HEK293 (cell line): ENCODE data around the gene RPL22.

Source experiments
- AEBP2 ChIP-seq: fragments of 450-650 bp; formaldehyde crosslinking; IDR thresholded peaks from 2 replicates; pipeline ENCODE4 v1.5.1; 2016; ENCODE audit warnings: missing biosample characterization, missing genetic modification characterization, borderline replicate concordance
- FEZF1 ChIP-seq: fragments of 450-650 bp; formaldehyde crosslinking; IDR thresholded peaks from 2 replicates; pipeline ENCODE4 v1.5.1; 2016; ENCODE audit warnings: missing biosample characterization, missing genetic modification characterization
- GLI4 ChIP-seq: fragments of 450-650 bp; formaldehyde crosslinking; IDR thresholded peaks from 2 replicates; pipeline ENCODE4 v1.5.1; 2016; ENCODE audit warnings: missing biosample characterization, missing genetic modification characterization
- GLIS1 ChIP-seq: fragments of 450-650 bp; formaldehyde crosslinking; IDR thresholded peaks from 2 replicates; pipeline ENCODE4 v1.5.1; 2016; ENCODE audit warnings: missing biosample characterization, missing genetic modification characterization
- HOXC10 ChIP-seq: sonication (generic); formaldehyde crosslinking; IDR thresholded peaks from 2 replicates; pipeline ENCODE4 v1.8.1; 2023; ENCODE audit warnings: mild to moderate bottlenecking, missing genetic modification reagents
- IKZF3 ChIP-seq: fragments of 450-650 bp; IDR thresholded peaks from 2 replicates; pipeline ENCODE4 v1.5.0; 2018; ENCODE audit warnings: missing biosample characterization, mild to moderate bottlenecking, missing genetic modification characterization, moderate library complexity
- MEIS1 ChIP-seq: sonication (generic); formaldehyde crosslinking; IDR thresholded peaks from 2 replicates; pipeline ENCODE4 v1.8.1; 2022; ENCODE audit warnings: missing genetic modification reagents, mild to moderate bottlenecking, borderline replicate concordance
- MYNN ChIP-seq: fragments of 450-650 bp; formaldehyde crosslinking; IDR thresholded peaks from 2 replicates; pipeline ENCODE4 v1.5.1; 2016; ENCODE audit warnings: missing biosample characterization, missing genetic modification characterization, borderline replicate concordance
- OVOL3 ChIP-seq: fragments of 450-650 bp; formaldehyde crosslinking; IDR thresholded peaks from 2 replicates; pipeline ENCODE4 v1.5.1; 2016; ENCODE audit warnings: missing biosample characterization, missing genetic modification characterization
- PATZ1 ChIP-seq: fragments of 450-650 bp; formaldehyde crosslinking; IDR thresholded peaks from 2 replicates; pipeline ENCODE4 v1.5.1; 2016; ENCODE audit warnings: missing biosample characterization, missing genetic modification characterization
- REPIN1 ChIP-seq: fragments of 450-650 bp; formaldehyde crosslinking; IDR thresholded peaks from 2 replicates; pipeline ENCODE4 v1.5.1; 2017; ENCODE audit warnings: missing biosample characterization, missing genetic modification characterization, low read depth
- SALL2 ChIP-seq: fragments of 450-650 bp; formaldehyde crosslinking; IDR thresholded peaks from 2 replicates; pipeline ENCODE4 v1.5.0; 2017; ENCODE audit warnings: missing biosample characterization, mild to moderate bottlenecking, missing genetic modification characterization, borderline replicate concordance
- SCRT2 ChIP-seq: fragments of 450-650 bp; formaldehyde crosslinking; IDR thresholded peaks from 2 replicates; pipeline ENCODE4 v1.5.1; 2016; ENCODE audit warnings: missing biosample characterization, missing genetic modification characterization
- YY1 ChIP-seq: fragments of 450-650 bp; formaldehyde crosslinking; IDR thresholded peaks from 2 replicates; pipeline ENCODE4 v1.5.1; 2018; ENCODE audit warnings: missing biosample characterization, missing genetic modification characterization
- ZBTB10 ChIP-seq: fragments of 450-650 bp; formaldehyde crosslinking; IDR thresholded peaks from 2 replicates; pipeline ENCODE4 v1.5.1; 2016; ENCODE audit warnings: missing biosample characterization, missing genetic modification characterization
- ZBTB21 ChIP-seq: fragments of 450-650 bp; formaldehyde crosslinking; IDR thresholded peaks from 2 replicates; pipeline ENCODE4 v1.5.1; 2017; ENCODE audit warnings: missing biosample characterization, missing genetic modification characterization
- ZBTB6 ChIP-seq: fragments of 450-650 bp; formaldehyde crosslinking; IDR thresholded peaks from 2 replicates; pipeline ENCODE4 v1.5.1; 2017; ENCODE audit warnings: missing biosample characterization, missing genetic modification characterization
- ZFP37 ChIP-seq: fragments of 450-650 bp; formaldehyde crosslinking; IDR thresholded peaks from 2 replicates; pipeline ENCODE4 v1.5.1; 2016; ENCODE audit warnings: missing biosample characterization, missing genetic modification characterization
- ZNF114 ChIP-seq: fragments of 450-650 bp; formaldehyde crosslinking; IDR thresholded peaks from 2 replicates; pipeline ENCODE4 v1.5.0; 2017; ENCODE audit warnings: missing biosample characterization, missing genetic modification characterization
- ZNF211 ChIP-seq: fragments of 450-650 bp; formaldehyde crosslinking; IDR thresholded peaks from 2 replicates; pipeline ENCODE4 v1.5.1; 2016; ENCODE audit warnings: low read depth, missing biosample characterization, missing genetic modification characterization
- ZNF292 ChIP-seq: fragments of 450-650 bp; formaldehyde crosslinking; IDR thresholded peaks from 2 replicates; pipeline ENCODE4 v1.5.1; 2016; ENCODE audit warnings: low read depth, missing biosample characterization, missing genetic modification characterization, borderline replicate concordance
- ZNF324 ChIP-seq: fragments of 450-650 bp; formaldehyde crosslinking; IDR thresholded peaks from 2 replicates; pipeline ENCODE4 v1.5.1; 2016; ENCODE audit warnings: missing biosample characterization, missing genetic modification characterization
- ZNF350 ChIP-seq: fragments of 450-650 bp; formaldehyde crosslinking; IDR thresholded peaks from 2 replicates; pipeline ENCODE4 v1.5.0; 2017; ENCODE audit warnings: missing biosample characterization, mild to moderate bottlenecking, missing genetic modification characterization
- ZNF37A ChIP-seq: fragments of 450-650 bp; IDR thresholded peaks from 2 replicates; pipeline ENCODE4 v1.5.1; 2018; ENCODE audit warnings: missing biosample characterization, missing genetic modification characterization
- ZNF398 ChIP-seq: fragments of 450-650 bp; formaldehyde crosslinking; IDR thresholded peaks from 2 replicates; pipeline ENCODE4 v1.5.1; 2017; ENCODE audit warnings: missing biosample characterization, missing genetic modification characterization
- ZNF423 ChIP-seq: fragments of 450-650 bp; formaldehyde crosslinking; IDR thresholded peaks from 2 replicates; pipeline ENCODE4 v1.5.1; 2016; ENCODE audit warnings: missing biosample characterization, missing genetic modification characterization
- ZNF560 ChIP-seq: fragments of 450-650 bp; formaldehyde crosslinking; IDR thresholded peaks from 2 replicates; pipeline ENCODE4 v1.5.1; 2017; ENCODE audit warnings: missing biosample characterization, missing genetic modification characterization, borderline replicate concordance
- ZNF621 ChIP-seq: fragments of 450-650 bp; formaldehyde crosslinking; IDR thresholded peaks from 2 replicates; pipeline ENCODE4 v1.5.1; 2017; ENCODE audit warnings: missing biosample characterization, missing genetic modification characterization
- ZNF664 ChIP-seq: fragments of 450-650 bp; formaldehyde crosslinking; IDR thresholded peaks from 2 replicates; pipeline ENCODE4 v1.5.1; 2016; ENCODE audit warnings: missing biosample characterization, missing genetic modification characterization
- ZNF777 ChIP-seq: fragments of 450-650 bp; formaldehyde crosslinking; IDR thresholded peaks from 2 replicates; pipeline ENCODE4 v1.5.1; 2017; ENCODE audit warnings: missing biosample characterization, missing genetic modification characterization, borderline replicate concordance
- ZNF837 ChIP-seq: fragments of 450-650 bp; formaldehyde crosslinking; IDR thresholded peaks from 2 replicates; pipeline ENCODE4 v1.5.1; 2016; ENCODE audit warnings: missing biosample characterization, missing genetic modification characterization
- ZSCAN30 ChIP-seq: fragments of 450-650 bp; IDR thresholded peaks from 2 replicates; pipeline ENCODE4 v1.5.1; 2018; ENCODE audit warnings: missing biosample characterization, mild to moderate bottlenecking, missing genetic modification characterization, moderate library complexity

The RPL22 gene

GRCh38 chr1:6205849-6206519 lies 6.6 kb upstream of the RPL22 start, which contains the start of gene RNF207 (continued):
- no peak for TF ChIP-seq ZNF837 (tag by site-specific recombination)
- TF ChIP-seq SALL2 (tag by site-specific recombination): no peak
- TF ChIP-seq AEBP2 (tag by site-specific recombination): no peak
- TF ChIP-seq ZNF777 (tag by site-specific recombination): no peak
- TF ChIP-seq ZNF560 (tag by site-specific recombination): no peak
- no peak for TF ChIP-seq REPIN1
- no peak for TF ChIP-seq ZNF621 (tag by site-specific recombination)
- TF ChIP-seq ZNF292: no peak
- TF ChIP-seq ZNF423 (tag by site-specific recombination): peak; percentile 94
- no peak for TF ChIP-seq MEIS1 (CRISPR knock-in tag)
- no peak for TF ChIP-seq OVOL3 (tag by site-specific recombination)
- peak; percentile 19 for TF ChIP-seq PATZ1 (tag by site-specific recombination)
- TF ChIP-seq ZNF211 (tag by site-specific recombination): no peak
- no peak for TF ChIP-seq ZBTB21 (tag by site-specific recombination)
- peak; percentile 28; the same call in 1 of the 2 replicates for TF ChIP-seq ZNF398 (tag by site-specific recombination)
- TF ChIP-seq IKZF3 (tag by site-specific recombination): no peak
- no peak for TF ChIP-seq GLI4
- peak; percentile 91 for TF ChIP-seq ZFP37 (tag by site-specific recombination)
- no peak for TF ChIP-seq FEZF1 (tag by site-specific recombination)
- no peak for TF ChIP-seq ZNF37A (tag by site-specific recombination)
- no peak for TF ChIP-seq ZNF350 (tag by site-specific recombination)
- TF ChIP-seq YY1 (tag by site-specific recombination): 0 out of 2 replicates have a peak, but pooled peaks have one; percentile 50
- TF ChIP-seq ZNF664 (tag by site-specific recombination): no peak
- peak; percentile 76 for TF ChIP-seq GLIS1 (tag by site-specific recombination)
- no peak; the same call in none of the 2 replicates for TF ChIP-seq ZBTB10
- TF ChIP-seq SCRT2 (tag by site-specific recombination): no peak
- no peak for TF ChIP-seq ZBTB6 (tag by site-specific recombination)
- TF ChIP-seq ZNF324 (tag by site-specific recombination): peak; percentile 83; the same call in 1 of the 2 replicates
- no peak for TF ChIP-seq HOXC10 (CRISPR knock-in tag)
- no peak for TF ChIP-seq ZSCAN30 (tag by site-specific recombination)
- TF ChIP-seq MYNN (tag by site-specific recombination): no peak
- no peak for TF ChIP-seq ZNF114 (tag by site-specific recombination)
